Measurements from ENCODE around the gene RPL28.

The RPL28 gene

DNA sequence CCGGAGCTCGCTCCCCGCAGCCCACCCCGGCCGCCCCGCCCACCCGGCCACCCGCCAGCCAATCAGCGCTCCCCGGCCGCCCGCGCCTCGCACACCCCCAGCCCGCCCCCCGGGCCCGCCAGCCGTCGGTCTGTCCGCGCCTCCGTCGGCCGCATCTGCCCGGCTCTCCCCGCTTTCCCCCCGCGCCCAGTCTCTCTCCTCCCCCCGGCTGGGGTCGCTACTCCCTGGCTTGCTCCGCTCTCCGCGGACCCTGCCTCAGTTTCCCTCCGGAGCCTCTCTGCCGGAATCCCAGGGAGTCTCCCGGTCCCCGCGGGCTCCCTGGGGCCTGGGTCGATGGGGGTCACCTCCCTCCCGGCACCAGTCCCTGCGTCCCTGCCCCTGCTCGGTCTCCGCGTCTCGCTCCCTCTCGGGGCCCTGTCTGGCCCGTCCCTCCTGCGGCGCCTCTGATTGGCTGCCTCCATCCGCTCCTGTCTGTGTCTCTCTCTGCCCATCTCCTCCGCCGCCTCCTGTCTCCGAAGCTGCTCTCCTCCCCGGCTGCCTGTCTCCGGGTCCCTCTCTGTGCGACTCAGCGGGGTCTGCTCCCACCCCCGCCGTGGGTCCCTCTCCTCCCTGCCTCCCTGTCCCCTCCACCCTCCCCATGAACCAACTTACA, 16.0 kb upstream of the RPL28 start:
- no peak overlapping the region for H3K4me3 ChIP-seq (ENCODE audit: low read depth, low read length)
- no peak for TF ChIP-seq POLR2A (IDR thresholded peaks at IDR 0.05; ENCODE audit: extremely low read depth, insufficient read length)
- peak; percentile 41 for DNase-seq (ENCODE audit: low read depth)

DNA sequence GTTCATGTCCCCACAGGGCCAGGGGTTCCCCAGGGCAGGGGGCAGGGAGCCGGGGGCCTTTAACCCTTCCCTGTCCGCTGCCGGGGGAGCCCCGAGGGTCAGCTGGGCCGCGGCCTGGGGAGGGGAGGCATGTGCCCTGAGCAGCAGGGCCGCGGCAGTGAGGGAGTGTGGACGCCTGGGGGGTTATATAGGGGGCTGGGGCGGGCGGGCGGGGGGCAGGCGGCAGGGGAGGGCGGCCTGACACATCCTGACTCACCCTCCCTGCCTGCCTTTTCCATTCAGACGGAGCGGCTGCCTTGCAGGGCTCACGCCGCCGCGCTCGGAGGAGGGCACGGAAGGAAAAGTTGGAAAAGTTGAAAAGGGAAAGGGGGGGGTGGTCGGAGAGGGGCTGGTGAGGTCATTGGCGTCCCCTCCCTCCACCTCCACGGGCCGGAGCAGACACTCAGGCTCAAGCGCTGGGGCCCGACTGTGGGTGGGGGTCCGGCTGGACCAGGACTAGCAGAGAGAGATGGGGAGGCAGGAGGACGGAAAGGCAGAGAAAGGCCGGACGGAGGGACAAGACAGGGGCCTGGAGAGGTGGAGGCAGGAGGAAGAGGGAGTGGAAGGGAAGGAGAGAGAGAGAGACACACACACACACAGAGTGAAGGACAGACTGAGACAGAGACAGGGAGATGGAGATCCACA, 15.3 kb upstream of the RPL28 start, which contains the start of gene IL11:
IL11 (minus strand) TSS at position 159 of the 684 bp plus-strand sequence; CDS start at position 6, 153 bp downstream.
- no peak for DNase-seq (ENCODE audit: low read depth)
- no peak within 1 kb of the TSS for H3K4me3 ChIP-seq (ENCODE audit: low read depth, low read length)
- TF ChIP-seq MYC (IDR thresholded peaks at IDR 0.05; ENCODE audit: low read depth, low read length) (no peak), POLR2A (IDR thresholded peaks at IDR 0.05; ENCODE audit: extremely low read depth, insufficient read length) (no peak)
- TF ChIP-seq, protein P1, sequence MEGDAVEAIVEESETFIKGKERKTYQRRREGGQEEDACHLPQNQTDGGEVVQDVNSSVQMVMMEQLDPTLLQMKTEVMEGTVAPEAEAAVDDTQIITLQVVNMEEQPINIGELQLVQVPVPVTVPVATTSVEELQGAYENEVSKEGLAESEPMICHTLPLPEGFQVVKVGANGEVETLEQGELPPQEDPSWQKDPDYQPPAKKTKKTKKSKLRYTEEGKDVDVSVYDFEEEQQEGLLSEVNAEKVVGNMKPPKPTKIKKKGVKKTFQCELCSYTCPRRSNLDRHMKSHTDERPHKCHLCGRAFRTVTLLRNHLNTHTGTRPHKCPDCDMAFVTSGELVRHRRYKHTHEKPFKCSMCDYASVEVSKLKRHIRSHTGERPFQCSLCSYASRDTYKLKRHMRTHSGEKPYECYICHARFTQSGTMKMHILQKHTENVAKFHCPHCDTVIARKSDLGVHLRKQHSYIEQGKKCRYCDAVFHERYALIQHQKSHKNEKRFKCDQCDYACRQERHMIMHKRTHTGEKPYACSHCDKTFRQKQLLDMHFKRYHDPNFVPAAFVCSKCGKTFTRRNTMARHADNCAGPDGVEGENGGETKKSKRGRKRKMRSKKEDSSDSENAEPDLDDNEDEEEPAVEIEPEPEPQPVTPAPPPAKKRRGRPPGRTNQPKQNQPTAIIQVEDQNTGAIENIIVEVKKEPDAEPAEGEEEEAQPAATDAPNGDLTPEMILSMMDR (IDR thresholded peaks at IDR 0.05; ENCODE audit: low read depth, low read length): no peak
- TF ChIP-seq, protein P2, sequence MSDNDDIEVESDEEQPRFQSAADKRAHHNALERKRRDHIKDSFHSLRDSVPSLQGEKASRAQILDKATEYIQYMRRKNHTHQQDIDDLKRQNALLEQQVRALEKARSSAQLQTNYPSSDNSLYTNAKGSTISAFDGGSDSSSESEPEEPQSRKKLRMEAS (IDR thresholded peaks at IDR 0.05; ENCODE audit: low read depth, low read length): no peak

DNA sequence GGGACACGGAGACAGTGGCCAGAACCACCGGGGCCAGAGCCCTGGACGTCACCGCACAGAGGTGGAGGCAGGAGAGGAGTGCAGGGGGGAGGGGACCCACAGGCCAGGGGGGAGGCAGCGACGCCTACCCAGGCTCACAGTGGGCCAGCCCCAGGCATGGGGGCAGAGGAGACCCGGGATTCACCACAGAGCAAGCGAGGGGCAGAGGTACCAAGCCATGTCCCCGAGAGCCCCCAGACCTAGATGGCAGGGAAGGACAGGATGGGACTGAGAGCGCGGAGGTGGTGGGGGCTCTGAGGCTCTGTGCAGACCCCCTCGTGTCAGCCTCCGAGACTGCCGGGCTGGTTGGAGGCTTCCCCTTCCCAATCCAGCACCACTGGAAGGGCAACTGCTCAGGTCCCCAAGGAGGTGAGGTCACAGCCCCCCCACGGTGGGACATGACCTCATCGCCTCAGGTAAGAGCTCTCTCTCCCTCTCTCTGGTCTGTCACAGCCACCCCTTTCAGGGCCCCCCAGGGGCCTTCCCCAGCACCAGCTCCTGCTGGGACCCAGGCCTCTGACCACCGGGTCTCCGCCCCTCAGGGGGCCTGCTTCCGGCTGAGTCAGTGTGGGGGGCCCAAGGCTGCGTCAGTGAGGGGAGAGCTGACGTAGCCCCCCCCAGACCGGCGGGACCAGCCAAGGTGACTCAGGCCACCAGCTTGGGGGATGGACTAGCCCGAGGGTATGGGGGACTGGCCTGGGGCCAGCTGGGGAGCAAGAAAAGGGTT, 13.2 kb upstream of the RPL28 start:
- no peak overlapping the region for H3K4me3 ChIP-seq (ENCODE audit: low read depth, low read length)
- peak; percentile 61 for DNase-seq (ENCODE audit: low read depth)
- TF ChIP-seq, protein P2 (IDR thresholded peaks at IDR 0.05; ENCODE audit: low read depth, low read length): no peak
- TF ChIP-seq, protein P1 (IDR thresholded peaks at IDR 0.05; ENCODE audit: low read depth, low read length): no peak
- TF ChIP-seq MYC (IDR thresholded peaks at IDR 0.05; ENCODE audit: low read depth, low read length): no peak
- no peak for TF ChIP-seq POLR2A (IDR thresholded peaks at IDR 0.05; ENCODE audit: extremely low read depth, insufficient read length)

DNA sequence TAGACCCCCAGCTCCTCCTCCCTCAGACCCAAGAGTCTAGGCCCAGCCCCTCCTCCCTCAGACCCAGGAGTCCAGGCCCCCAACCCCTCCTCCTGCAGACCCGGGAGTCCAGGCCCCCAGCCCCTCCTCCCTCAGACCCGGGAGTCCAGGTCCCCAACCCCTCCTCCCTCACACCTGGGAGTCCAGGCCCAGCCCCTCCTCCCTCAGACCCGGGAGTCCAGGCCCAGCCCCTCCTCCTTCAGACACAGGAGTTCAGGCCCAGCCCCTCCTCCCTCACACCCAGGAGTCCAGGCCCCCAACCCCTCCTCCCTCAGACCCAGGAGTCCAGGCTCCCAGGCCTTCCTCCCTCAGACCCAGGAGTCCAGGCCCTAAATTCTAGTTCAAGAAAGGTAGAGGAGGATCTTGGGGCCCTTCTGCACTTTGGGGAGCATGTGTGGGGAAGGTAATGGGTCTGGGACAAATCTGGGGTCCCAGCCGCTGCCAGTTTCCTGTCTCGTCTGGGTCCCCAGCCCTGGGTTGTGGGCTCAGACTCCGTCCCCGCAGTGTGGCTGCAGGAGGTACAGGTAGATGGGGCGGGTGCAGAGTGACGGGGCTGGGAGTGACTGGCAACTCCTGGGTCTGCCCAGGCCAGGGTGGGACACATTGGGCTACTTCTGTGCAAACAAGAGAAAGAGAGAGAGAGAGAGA, 12.3 kb upstream of the RPL28 start:
- DNase-seq (ENCODE audit: low read depth): no peak
- no peak overlapping the region for H3K4me3 ChIP-seq (ENCODE audit: low read depth, low read length)
- TF ChIP-seq, protein P2 (IDR thresholded peaks at IDR 0.05; ENCODE audit: low read depth, low read length): no peak
- TF ChIP-seq POLR2A (IDR thresholded peaks at IDR 0.05; ENCODE audit: extremely low read depth, insufficient read length) (no peak), MYC (IDR thresholded peaks at IDR 0.05; ENCODE audit: low read depth, low read length) (no peak)
- TF ChIP-seq, protein P1 (IDR thresholded peaks at IDR 0.05; ENCODE audit: low read depth, low read length): no peak

DNA sequence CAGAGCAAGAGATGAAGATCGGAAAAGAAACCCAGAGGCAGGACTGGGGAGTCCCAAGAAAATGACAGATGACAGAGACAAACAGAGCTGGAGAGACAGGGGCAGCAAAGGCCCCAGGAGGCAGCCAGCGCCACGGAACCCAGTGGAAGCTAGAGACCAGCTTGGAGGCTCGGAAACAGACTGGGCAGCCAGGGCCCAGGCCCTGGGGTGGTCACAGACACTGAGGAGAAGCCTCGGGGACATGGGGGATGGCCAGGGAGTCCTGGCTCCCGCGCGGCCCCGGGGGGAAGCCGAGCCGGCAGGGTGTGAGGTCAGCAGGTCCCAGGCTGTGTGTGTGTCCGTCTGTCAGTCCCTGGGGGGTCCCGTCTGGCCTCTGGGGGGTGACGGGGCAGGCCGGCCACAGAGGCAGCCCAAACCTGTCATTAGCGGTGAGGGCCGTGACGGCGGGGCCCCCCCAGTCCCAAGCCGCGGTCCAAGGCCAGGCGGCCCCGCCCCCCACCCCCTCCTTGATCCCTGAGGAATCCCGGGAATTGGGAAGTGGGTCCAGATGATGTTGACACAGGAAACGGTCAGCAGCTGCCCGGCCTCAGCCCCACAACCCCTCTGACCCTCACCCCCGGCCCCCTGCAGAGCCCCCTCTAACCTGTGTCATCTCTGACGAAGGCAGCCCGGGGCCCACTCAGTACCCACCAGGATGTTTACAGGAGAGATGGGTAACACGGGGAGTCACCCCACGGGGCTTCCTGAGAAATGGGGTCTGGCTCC, 11.6 kb upstream of the RPL28 start:
- TF ChIP-seq, protein P2 (IDR thresholded peaks at IDR 0.05; ENCODE audit: low read depth, low read length): no peak
- TF ChIP-seq POLR2A (IDR thresholded peaks at IDR 0.05; ENCODE audit: extremely low read depth, insufficient read length) (no peak), MYC (IDR thresholded peaks at IDR 0.05; ENCODE audit: low read depth, low read length) (no peak)
- TF ChIP-seq, protein P1 (IDR thresholded peaks at IDR 0.05; ENCODE audit: low read depth, low read length): no peak
- H3K4me3 ChIP-seq (ENCODE audit: low read depth, low read length): no peak overlapping the region
- DNase-seq (ENCODE audit: low read depth): no peak

Data from NB4 (cell line).